HG02943 (cell line): Measurements from ENCODE around the gene AHNAK2.
"Not testable (repeated sequence)": the region's sequence is repeated elsewhere in the genome, so short reads cannot be mapped to it uniquely, and the experiment has no call there.

ENCODE experiments used
- ATAC-seq: cut with Tn5 transposase; IDR thresholded peaks from one replicate; pipeline ENCODE4 v1.9.1; 2021; ENCODE audit warnings: mild to moderate bottlenecking, low read depth, moderate library complexity; ENCODE audit not compliant: unreplicated experiment

Gene AHNAK2

DNA sequence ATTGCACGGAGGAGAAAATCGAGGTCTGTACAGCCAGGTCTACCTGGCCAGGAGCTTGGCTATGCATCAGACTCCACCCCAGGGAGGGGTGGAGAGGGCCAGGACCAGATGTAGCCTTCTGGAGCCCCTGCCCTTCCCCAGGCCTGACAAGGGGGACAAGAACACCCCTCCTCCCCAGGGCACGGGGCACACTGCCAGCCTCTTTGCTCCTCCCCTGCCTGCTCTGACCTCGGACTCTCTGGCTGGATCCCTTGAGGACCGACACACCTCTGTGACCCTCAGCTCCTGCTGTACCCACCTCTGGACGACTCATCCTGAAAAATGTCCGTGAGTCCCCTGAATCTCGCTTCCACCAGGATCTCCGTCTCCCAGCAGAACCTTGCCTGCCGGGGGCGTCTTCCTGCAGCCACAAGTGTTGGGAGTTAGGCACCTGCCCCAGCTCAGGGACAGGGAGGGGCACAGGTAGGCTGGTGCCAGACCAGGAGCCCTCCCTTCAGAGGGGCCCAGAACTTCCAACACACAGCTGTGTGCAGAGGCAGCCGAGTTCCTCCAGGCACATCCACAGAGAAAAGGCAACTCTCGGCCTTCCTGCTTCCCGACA lies 21.8 kb downstream of the AHNAK2 start:
- ATAC-seq = no peak

- ATAC-seq = no peak
These were observed 22.8 kb downstream of the AHNAK2 start for GRCh38 chr14:104955396-104955770.

DNA sequence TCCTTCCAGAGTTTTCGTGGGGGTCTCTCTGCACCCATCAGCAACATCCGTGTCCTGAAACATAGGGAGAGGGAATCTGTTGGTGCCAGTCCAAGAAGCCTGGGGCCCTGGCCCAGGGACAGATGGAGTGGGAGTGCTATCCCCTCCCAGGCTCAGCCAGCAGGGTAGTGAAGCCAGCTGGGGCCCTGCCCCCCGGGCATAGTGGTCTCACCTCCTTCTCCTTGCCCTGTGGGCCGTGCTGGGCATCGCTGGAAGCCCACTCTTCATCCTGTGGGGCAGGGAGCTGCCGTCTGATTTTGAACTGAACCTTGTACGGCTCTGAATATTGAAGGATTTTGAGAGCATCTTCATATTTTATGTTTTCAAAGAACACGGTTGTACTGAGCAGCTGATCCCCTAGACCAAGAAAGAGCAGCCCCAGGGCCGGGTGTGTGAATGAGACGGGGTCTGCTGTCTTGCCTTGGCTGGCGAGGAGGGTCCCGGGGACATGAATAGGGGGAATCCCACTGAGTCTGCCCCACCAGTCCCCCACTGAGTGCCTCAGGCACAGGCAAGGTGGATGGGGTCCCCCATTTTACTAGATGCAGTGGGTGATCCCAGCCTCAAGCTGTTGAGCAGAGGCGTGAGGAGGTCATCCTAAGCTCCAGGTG lies 23.3 kb downstream of the AHNAK2 start:
- no peak for ATAC-seq

GRCh38 chr14:104953896-104954656 lies 24.1 kb downstream of the AHNAK2 start:
- no peak for ATAC-seq

- ATAC-seq = no peak
These were observed 25.1 kb downstream of the AHNAK2 start for GRCh38 chr14:104953097-104953496.

DNA sequence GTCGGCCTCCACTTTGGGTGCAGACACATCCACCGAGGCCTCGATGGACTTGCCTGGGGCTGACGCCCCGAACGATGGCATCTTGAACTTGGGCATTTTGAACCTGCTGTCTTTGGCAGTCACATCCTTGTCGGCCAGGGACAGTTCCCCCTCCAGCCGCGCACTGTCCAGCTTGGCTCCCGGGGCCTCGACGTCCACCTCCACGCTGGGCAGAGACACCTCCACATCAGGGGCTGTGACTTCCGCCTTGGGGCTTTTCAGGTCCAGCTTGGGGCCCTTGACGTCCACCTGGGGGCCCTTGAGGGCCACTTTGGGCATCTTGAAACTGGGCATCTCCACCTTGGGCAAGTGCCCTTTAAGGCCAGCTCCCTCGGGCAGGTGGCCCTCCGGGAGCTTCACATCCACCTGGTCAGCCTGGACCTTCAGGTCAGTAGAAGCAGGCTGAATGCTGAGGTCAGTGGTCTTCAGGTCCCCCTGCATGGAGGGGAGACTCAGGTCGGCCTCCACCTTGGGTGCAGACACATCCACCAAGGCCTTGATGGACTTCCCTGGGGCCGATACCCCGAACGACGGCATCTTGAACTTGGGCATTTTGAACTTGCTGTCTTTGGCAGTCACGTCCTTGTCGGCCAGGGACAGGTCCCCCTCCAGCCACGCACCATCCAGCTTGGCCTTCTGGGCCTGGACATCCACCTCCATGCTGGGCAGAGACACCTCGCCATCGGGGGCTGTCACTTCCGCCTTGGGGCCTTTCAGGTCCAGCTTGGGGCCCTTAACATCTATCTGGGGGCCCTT lies 26.1 kb downstream of the AHNAK2 start:
- ATAC-seq = not testable (repeated sequence)

DNA sequence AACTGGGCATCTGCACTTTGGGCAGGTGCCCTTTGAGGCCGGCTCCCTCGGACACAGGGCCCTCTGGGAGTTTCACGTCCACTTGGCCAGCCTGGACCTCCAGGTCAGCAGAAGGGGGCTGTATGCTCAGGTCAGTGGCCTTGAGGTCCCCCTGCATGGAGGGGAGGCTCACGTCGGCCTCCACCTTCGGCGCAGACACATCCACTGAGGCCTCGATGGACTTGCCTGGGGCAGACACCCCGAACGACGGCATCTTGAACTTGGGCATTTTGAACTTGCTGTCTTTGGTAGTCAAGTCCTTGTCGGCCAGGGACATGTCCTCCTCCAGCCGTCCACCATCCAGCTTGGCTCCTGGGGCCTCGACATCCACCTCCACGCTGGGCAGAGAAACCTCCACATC lies 27.5 kb downstream of the AHNAK2 start:
- ATAC-seq = not testable (repeated sequence)

- no peak for ATAC-seq
These were observed 28.2 kb downstream of the AHNAK2 start for GRCh38 chr14:104950021-104950420.

DNA sequence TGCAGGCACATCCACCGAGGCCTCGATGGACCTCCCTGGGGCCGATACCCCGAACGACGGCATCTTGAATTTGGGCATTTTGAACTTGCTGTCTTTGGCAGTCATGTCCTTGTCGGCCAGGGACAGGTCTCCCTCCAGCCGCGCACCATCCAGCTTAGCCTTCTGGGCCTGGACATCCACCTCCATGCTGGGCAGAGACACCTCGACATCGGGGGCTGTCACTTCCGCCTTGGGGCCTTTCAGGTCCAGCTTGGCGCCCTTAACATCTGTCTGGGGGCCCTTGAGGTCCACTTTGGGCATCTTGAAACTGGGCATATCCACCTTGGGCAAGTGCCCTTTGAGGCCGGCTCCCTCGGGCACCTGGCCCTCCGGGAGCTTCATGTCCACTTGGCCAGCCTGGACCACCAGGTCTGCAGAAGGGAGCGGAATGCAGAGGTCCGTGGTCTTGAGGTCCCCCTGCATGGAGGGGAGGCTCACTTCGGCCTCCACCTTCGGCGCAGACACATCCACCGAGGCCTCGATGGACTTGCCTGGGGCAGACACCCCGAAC lies 28.7 kb downstream of the AHNAK2 start:
- not testable (repeated sequence) for ATAC-seq

- ATAC-seq = no peak
These were observed 29.5 kb downstream of the AHNAK2 start for GRCh38 chr14:104948736-104949031.

DNA sequence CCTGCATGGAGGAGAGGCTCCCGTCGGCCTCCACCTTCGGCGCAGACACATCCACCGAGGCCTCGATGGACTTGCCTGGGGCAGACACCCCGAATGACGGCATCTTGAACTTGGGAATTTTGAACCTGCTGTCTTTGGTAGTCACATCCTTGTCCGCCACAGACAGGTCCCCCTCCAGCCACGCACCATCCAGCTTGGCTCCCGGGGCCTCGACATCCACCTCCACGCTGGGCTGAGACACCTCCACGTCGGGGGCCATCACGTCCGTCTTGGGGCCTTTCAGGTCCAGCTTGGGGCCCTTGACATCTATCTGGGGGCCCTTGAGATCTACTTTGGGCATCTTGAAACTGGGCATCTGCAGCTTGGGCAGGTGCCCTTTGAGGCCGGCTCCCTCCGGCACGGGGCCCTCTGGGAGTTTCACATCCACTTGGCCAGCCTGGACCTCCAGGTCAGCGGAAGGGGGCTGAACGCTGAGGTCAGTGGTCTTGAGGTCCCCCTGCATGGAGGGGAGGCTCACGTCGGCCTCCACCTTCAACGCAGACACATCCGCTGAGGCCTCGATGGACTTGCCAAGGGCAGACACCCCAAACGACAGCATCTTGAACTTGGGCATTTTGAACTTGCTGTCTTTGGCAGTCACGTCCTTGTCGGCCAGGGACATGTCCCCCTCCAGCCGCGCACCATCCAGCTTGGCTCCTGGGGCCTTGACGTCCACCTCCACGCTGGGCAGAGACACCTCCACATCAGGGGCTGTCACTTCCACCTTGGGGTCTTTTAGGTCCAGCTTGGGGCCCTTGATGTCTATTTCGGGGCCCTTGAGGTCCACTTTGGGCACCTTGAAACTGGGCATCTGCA lies 30.1 kb downstream of the AHNAK2 start:
- not testable (repeated sequence) for ATAC-seq

DNA sequence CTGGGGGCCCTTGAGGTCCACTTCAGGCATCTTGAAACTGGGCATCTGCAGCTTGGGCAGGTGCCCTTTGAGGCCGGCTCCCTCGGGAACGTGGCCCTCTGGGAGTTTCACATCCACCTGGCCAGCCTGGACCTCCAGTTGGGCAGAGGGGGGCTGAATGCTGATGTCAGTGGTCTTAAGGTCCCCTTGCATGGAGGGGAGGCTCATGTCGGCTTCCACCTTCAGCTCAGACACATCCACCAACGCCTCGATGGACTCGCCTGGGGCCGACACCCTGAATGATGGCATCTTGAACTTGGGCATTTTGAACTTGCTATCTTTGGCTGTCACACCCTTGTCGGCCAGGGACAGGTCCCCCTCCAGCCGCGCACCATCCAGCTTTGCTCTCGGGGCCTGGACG lies 31.0 kb downstream of the AHNAK2 start:
- not testable (repeated sequence) for ATAC-seq

DNA sequence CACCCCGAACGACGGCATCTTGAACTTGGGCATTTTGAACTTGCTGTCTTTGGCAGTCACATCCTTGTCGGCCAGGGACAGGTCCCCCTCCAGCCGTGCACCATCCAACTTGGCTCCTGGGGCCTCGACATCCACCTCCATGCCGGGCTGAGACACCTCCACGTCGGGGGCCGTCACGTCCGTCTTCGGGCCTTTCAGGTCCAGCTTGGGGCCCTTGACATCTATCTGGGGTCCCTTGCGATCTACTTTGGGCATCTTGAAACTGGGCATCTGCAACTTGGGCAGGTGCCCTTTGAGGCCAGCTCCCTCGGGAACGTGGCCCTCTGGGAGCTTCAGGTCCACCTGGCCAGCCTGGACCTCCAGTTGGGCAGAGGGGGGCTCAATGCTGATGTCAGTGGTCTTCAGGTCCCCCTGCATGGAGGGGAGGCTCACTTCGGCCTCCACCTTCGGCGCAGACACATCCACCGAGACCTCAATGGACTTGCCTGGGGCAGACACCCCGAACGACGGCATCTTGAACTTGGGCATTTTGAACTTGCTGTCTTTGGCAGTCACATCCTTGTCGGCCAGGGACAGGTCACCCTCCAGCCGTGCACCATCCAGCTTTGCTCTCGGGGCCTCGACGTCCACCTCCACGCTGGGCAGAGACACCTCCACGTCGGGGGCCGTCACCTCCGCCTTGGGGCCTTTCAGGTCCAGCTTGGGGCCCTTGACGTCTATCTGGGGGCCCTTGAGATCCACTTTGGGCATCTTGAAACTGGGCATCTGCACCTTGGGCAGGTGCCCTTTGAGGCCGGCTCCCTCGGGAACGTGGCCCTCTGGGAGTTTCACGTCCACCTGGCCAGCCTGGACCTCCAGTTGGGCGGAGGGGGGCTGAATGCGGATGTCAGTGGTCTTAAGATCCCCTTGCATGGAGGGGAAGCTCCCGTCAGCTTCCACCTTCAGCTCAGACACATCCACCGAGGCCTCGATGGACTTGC lies 31.9 kb downstream of the AHNAK2 start:
- ATAC-seq = not testable (repeated sequence)

- not testable (repeated sequence) for ATAC-seq
These were observed 32.9 kb downstream of the AHNAK2 start for GRCh38 chr14:104945266-104945665.

- ATAC-seq = not testable (repeated sequence)
These were observed 33.6 kb downstream of the AHNAK2 start for GRCh38 chr14:104944436-104945205.

DNA sequence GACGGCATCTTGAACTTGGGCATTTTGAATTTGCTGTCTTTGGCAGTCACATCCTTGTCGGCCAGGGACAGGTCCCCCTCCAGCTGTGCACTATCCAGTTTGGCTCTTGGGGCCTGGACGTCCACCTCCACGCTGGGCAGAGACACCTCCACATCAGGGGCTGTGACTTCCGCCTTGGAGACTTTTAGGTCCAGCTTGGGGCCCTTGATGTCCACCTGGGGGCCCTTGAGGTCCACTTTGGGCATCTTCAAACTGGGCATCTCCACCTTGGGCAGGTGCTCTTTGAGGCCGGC lies 34.2 kb downstream of the AHNAK2 start:
- not testable (repeated sequence) for ATAC-seq

DNA sequence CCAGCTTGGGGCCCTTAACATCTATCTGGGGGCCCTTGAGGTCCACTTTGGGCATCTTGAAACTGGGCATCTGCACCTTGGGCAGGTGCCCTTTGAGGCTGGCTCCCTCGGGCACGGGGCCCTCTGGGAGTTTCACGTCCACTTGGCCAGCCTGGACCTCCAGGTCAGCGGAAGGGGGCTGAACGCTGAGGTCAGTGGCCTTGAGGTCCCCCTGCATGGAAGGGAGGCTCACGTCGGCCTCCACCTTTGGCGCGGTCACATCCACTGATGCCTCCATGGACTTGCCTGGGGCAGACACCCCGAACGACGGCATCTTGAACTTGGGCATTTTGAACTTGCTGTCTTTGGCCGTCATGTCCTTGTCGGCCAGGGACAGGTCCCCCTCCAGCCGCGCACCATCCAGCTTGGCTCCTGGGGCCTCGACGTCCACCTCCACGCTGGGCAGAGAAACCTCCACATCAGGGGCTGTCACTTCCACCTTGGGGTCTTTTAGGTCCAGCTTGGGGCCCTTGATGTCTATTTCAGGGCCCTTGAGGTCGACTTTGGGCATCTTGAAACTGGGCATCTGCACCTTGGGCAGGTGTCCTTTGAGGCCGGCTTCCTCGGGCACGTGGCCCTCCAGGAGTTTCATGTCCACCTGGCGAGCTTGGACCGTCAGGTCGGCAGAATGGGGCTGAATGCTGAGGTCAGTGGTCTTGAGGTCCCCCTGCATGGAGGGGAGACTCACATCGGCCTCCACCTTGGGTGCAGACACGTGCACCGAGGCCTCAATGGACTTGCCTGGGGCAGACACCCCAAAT lies 34.8 kb downstream of the AHNAK2 start:
- not testable (repeated sequence) for ATAC-seq
